H1 (cell line): Measurements from ENCODE around the gene ZHX3. TPM values are rescaled to one million over a fixed set of nuclear protein-coding genes. Genes with fewer than 3 reads are reported as not detected.

Experiments
- CHD1 ChIP-seq: IDR thresholded peaks from 2 replicates; pipeline ENCODE4 v1.6.1; 2012; ENCODE audit warnings: low read depth, low read length, improper control_type of control experiment
- CHD7 ChIP-seq: fragments of 300-600 bp; sonication (generic); IDR thresholded peaks from 2 replicates; pipeline ENCODE4 v1.7.1; 2012; ENCODE audit warnings: low read length, moderate library complexity, mild to moderate bottlenecking, inconsistent platforms; ENCODE audit not compliant: insufficient replicate concordance
- CREB1 ChIP-seq: IDR thresholded peaks from 2 replicates; pipeline ENCODE4 v1.6.1; 2012; ENCODE audit warnings: inconsistent platforms
- HDAC6 ChIP-seq: IDR thresholded peaks from one replicate; pipeline ENCODE4 v1.7.1; 2012; ENCODE audit warnings: low read depth, mild to moderate bottlenecking, inconsistent platforms, low read length, moderate library complexity
- PHF8 ChIP-seq: fragments of 200-600 bp; sonication (generic); conservative IDR thresholded peaks from 2 replicates; pipeline ENCODE4 v1.7.1; 2012; ENCODE audit warnings: low read depth, mild to moderate bottlenecking, inconsistent platforms, low read length, moderate library complexity
- SP2 ChIP-seq: IDR thresholded peaks from 2 replicates; pipeline ENCODE4 v1.6.1; 2012; ENCODE audit warnings: mild to moderate bottlenecking, low read length, inconsistent platforms
- TAF1 ChIP-seq: IDR thresholded peaks from 2 replicates; pipeline ENCODE4 v1.6.1; 2011; ENCODE audit warnings: mild to moderate bottlenecking, low read depth, low read length
- TBP ChIP-seq: IDR thresholded peaks from 2 replicates; pipeline ENCODE4 v1.6.1; 2011; ENCODE audit warnings: low read depth, low read length, improper control_type of control experiment
- polyA plus RNA-seq, 7 experiments: library from polyadenylated mRNA; depleted of rRNA in 3 of 7; stranded (reverse) in 5 of 7; unstranded in 2 of 7; fragments of >200 nt in 5 of 7; fragments of 200-250 nt in 2 of 7; gene quantifications; 1 replicate in 5 of 7; 2 replicates in 1 of 7; 4 replicates in 1 of 7; pipeline versions ENCODE4 v1.2.1 to v1.2.3, GENCODE V29; 2011 to 2013; ENCODE audit warnings: missing spikeins in 2 of 7, mixed read lengths in 2 of 7
- total RNA-seq: library from RNA; stranded (reverse); fragmentation: NEBNext Ultra II Directional; extraction: Animal tissue kit (Norgen Biotek cat#: 25700); gene quantifications from 2 replicates; pipeline ENCODE4 v1.2.1, GENCODE V29; 2021
- TF ChIP-seq, protein P1 (sequence below): IDR thresholded peaks from 2 replicates; pipeline ENCODE4 v1.6.1; 2011; ENCODE audit warnings: low read length, improper control_type of control experiment

The ZHX3 gene
- total and polyA plus RNA-seq, 2 of the 8 experiments (the other 6 are each of a cell fraction or from before 2014, with no cell fraction given): 1.00 to 7.8 TPM

DNA sequence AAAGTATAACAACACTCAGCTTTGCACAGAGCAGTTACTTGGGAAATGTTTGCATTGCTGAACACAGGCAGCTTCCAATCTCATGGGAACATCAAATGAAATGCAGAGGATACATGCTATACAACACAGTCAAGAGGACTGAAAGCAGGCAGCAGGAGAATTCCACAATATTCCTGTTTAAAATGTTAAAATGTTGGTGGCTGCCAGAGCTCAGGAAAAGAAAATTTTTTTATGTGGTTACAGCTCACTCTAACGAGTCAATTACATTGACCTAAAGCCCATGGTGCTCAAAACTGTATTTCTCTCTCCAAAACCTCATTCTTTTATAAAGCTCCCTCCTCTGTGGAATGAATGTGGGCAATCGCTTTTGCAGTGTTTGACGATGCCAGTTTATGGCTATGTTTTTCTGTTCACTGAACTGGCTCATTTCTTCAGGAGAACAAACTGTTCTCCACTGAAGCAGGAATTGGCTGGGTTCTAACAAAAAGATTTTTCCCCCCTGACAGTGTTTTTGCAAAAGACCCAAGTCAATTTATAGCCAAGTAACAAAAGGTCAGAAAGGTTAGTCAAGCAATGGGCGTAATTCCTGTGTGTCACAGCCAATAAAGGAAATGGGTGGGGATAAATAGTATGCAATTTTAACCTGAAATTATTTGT lies 69.0 kb downstream of the ZHX3 start (continued):
- TF ChIP-seq CHD7 (no peak), TAF1 (no peak), CHD1 (no peak), HDAC6 (no peak), TBP (no peak), SP2 (no peak), PHF8 (no peak), CREB1 (no peak)
- TF ChIP-seq, protein P1, sequence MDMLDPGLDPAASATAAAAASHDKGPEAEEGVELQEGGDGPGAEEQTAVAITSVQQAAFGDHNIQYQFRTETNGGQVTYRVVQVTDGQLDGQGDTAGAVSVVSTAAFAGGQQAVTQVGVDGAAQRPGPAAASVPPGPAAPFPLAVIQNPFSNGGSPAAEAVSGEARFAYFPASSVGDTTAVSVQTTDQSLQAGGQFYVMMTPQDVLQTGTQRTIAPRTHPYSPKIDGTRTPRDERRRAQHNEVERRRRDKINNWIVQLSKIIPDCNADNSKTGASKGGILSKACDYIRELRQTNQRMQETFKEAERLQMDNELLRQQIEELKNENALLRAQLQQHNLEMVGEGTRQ: no peak
